Measurements from ENCODE around the gene RSPH6A. TPM values are rescaled to one million over a fixed set of nuclear protein-coding genes. Genes with fewer than 3 reads are reported as not detected.
A peak's percentile ranks its signal among the peaks of the same experiment; 100 is the strongest.

The RSPH6A gene
- total RNA-seq, 1 experiment from 2014 or later, result 0.52 TPM

- Mint-ChIP-seq H3K27me3 (ENCODE audit: unreplicated experiment) (no peaks in the 10 kb centered on the region), H3K4me1 (ENCODE audit: low read depth, unreplicated experiment) (no peaks in the 10 kb centered on the region), H3K36me3 (ENCODE audit: insufficient read depth, unreplicated experiment) (peaks cover 72% of the 10 kb centered on the region), H3K4me3 (ENCODE audit: low read depth, unreplicated experiment) (no peak overlapping the region), H3K9me3 (ENCODE audit: low read depth, unreplicated experiment) (no peaks in the 10 kb centered on the region), H3K27ac (ENCODE audit: unreplicated experiment) (no peak overlapping the region)
- CTCF ChIA-PET, result interaction anchor here (1.0 kb wide), 1 partner anchor 9 kb away, joined by 7 read pairs; no protein-coding TSS in a partner anchor
- intact Hi-C loops (cut with micrococcal nuclease; ENCODE audit: unreplicated experiment), result no loop called here
- BruUV-seq (replicated peaks), result no TSS peak
- DNase-seq, result no peak
- no peak for TF ChIP-seq CTCF (IDR thresholded peaks at IDR 0.05; ENCODE audit: unreplicated experiment)
Measured at GRCh38 chr19:45825917-45826893, 11.1 kb upstream of the RSPH6A start.

GRCh38 chr19:45825263-45825605 is 10.1 kb upstream of the RSPH6A start:
- no peaks in the 10 kb centered on the region for H3K4me1 Mint-ChIP-seq (ENCODE audit: low read depth, unreplicated experiment)
- CTCF ChIA-PET, result no interaction called here
- H3K4me3 Mint-ChIP-seq (ENCODE audit: low read depth, unreplicated experiment), result no peak overlapping the region
- no peak for DNase-seq
- no peak overlapping the region for H3K27ac Mint-ChIP-seq (ENCODE audit: unreplicated experiment)
- intact Hi-C loops (cut with micrococcal nuclease; ENCODE audit: unreplicated experiment), result no loop called here
- no peaks in the 10 kb centered on the region for H3K27me3 Mint-ChIP-seq (ENCODE audit: unreplicated experiment)
- BruUV-seq (replicated peaks), result no TSS peak
- peaks cover 70% of the 10 kb centered on the region for H3K36me3 Mint-ChIP-seq (ENCODE audit: insufficient read depth, unreplicated experiment)
- TF ChIP-seq CTCF (IDR thresholded peaks at IDR 0.05; ENCODE audit: unreplicated experiment), result no peak
- H3K9me3 Mint-ChIP-seq (ENCODE audit: low read depth, unreplicated experiment), result no peaks in the 10 kb centered on the region

- intact Hi-C loops (cut with micrococcal nuclease; ENCODE audit: unreplicated experiment), result no loop called here
- Mint-ChIP-seq H3K27ac (ENCODE audit: unreplicated experiment) (peak overlapping the region; percentile 26), H3K27me3 (ENCODE audit: unreplicated experiment) (no peaks in the 10 kb centered on the region), H3K4me1 (ENCODE audit: low read depth, unreplicated experiment) (no peaks in the 10 kb centered on the region), H3K9me3 (ENCODE audit: low read depth, unreplicated experiment) (no peaks in the 10 kb centered on the region), H3K36me3 (ENCODE audit: insufficient read depth, unreplicated experiment) (peaks cover 68% of the 10 kb centered on the region), H3K4me3 (ENCODE audit: low read depth, unreplicated experiment) (no peak overlapping the region)
- no peak for TF ChIP-seq CTCF (IDR thresholded peaks at IDR 0.05; ENCODE audit: unreplicated experiment)
- CTCF ChIA-PET, result interaction anchor here (1.1 kb wide), 1 partner anchor 94 kb away, joined by 3 read pairs; the partner anchor contains the start of gene FBXO46
- BruUV-seq (replicated peaks), result no TSS peak
- DNase-seq, result no peak
Measured at GRCh38 chr19:45824531-45825262, 9.6 kb upstream of the RSPH6A start.

GRCh38 chr19:45824041-45824471 is 8.9 kb upstream of the RSPH6A start:
- no peak for TF ChIP-seq CTCF (IDR thresholded peaks at IDR 0.05; ENCODE audit: unreplicated experiment)
- peak overlapping the region; percentile 26 for H3K27ac Mint-ChIP-seq (ENCODE audit: unreplicated experiment)
- DNase-seq, result no peak
- H3K27me3 Mint-ChIP-seq (ENCODE audit: unreplicated experiment), result no peaks in the 10 kb centered on the region
- no TSS peak for BruUV-seq (replicated peaks)
- H3K4me1 Mint-ChIP-seq (ENCODE audit: low read depth, unreplicated experiment), result no peaks in the 10 kb centered on the region
- no peaks in the 10 kb centered on the region for H3K9me3 Mint-ChIP-seq (ENCODE audit: low read depth, unreplicated experiment)
- H3K36me3 Mint-ChIP-seq (ENCODE audit: insufficient read depth, unreplicated experiment), result peaks cover 68% of the 10 kb centered on the region
- intact Hi-C loops (cut with micrococcal nuclease; ENCODE audit: unreplicated experiment), result no loop called here
- H3K4me3 Mint-ChIP-seq (ENCODE audit: low read depth, unreplicated experiment), result no peak overlapping the region
- CTCF ChIA-PET, result interaction anchor here (0.7 to 1.1 kb wide), 2 partner anchors 61 to 93 kb away, joined by 3 read pairs; partner anchors contain the start of gene FBXO46
